H1 (cell line): ENCODE measurements around the gene PTGES2. TPM values are rescaled to one million over a fixed set of nuclear protein-coding genes. Genes with fewer than 3 reads are reported as not detected.
A peak's percentile ranks its signal among the peaks of the same experiment; 100 is the strongest.

Experiments used
- CTCF ChIA-PET: fragments of 300-600 bp; sonication (Branson Sonifier 250); formaldehyde crosslinking; loops from one replicate; lab custom pipeline; 2021; ENCODE audit not compliant: partially characterized antibody; lab: Charles Lee
- POLR2A ChIA-PET: fragments of 300-600 bp; sonication (Branson Sonifier 250); formaldehyde crosslinking; loops from one replicate; lab custom pipeline; 2021; ENCODE audit warnings: inconsistent platforms; ENCODE audit not compliant: partially characterized antibody; lab: Charles Lee
- DNase-seq, 2 experiments: peaks; one replicate each; pipeline versions ENCODE4 v3.0.0 to v3.0.0-alpha.2; 2010 to 2022; ENCODE audit warnings: low spot score in 2 of 2, low read depth in 1 of 2, mixed read lengths in 1 of 2
- FAIRE-seq: peaks from 2 replicates; lab custom pipeline; 2011; peaks lifted over from hg19 to GRCh38; lab: Jason Lieb, UNC
- H2AFZ ChIP-seq: 2 replicates; pipeline ENCODE4 v1.8.1; 2012; ENCODE audit warnings: low read length, inconsistent platforms
- H2AK5ac ChIP-seq: 2 replicates; pipeline ENCODE4 v1.6.1; 2013; ENCODE audit warnings: low read depth, low read length
- H2BK120ac ChIP-seq: replicated peaks from 2 replicates; pipeline ENCODE3; 2013; ENCODE audit warnings: low read depth, low read length, inconsistent platforms
- H2BK12ac ChIP-seq: 2 replicates; pipeline ENCODE4 v1.6.1; 2013; ENCODE audit warnings: low read depth, low read length
- H2BK15ac ChIP-seq: 2 replicates; pipeline ENCODE4 v1.6.1; 2013; ENCODE audit warnings: low read length
- H2BK20ac ChIP-seq: 2 replicates; pipeline ENCODE4 v1.6.1; 2013; ENCODE audit warnings: low read length
- H2BK5ac ChIP-seq: 2 replicates; pipeline ENCODE4 v1.6.1; 2013; ENCODE audit warnings: low read depth, low read length
- H3K14ac ChIP-seq: 2 replicates; pipeline ENCODE4 v1.6.1; 2013; ENCODE audit warnings: inconsistent platforms; ENCODE audit not compliant: insufficient read length
- H3K18ac ChIP-seq: 2 replicates; pipeline ENCODE4 v1.6.1; 2013; ENCODE audit warnings: low read length; ENCODE audit errors: extremely low read depth
- H3K23ac ChIP-seq: 2 replicates; pipeline ENCODE4 v1.6.1; 2013; ENCODE audit warnings: inconsistent platforms; ENCODE audit not compliant: insufficient read length
- H3K23me2 ChIP-seq: 2 replicates; pipeline ENCODE4 v1.6.1; 2013; ENCODE audit warnings: low read depth, low read length
- H3K27ac ChIP-seq: 2 replicates; pipeline ENCODE4 v1.6.1; 2011; ENCODE audit warnings: low read depth, low read length, inconsistent platforms
- H3K27me3 ChIP-seq, 4 experiments: replicated peaks in 1 of 4; 1 replicate in 1 of 4; 2 replicates in 3 of 4; pipeline versions ENCODE4 v1.6.1 to v1.8.1; 2011 to 2013; ENCODE audit warnings: low read length in 3 of 4, mild to moderate bottlenecking in 3 of 4, inconsistent platforms in 2 of 4, mixed read lengths in 2 of 4, moderate library complexity in 1 of 4; ENCODE audit not compliant: control insufficient read depth in 3 of 4, insufficient read depth in 3 of 4; ENCODE audit errors: extremely low read depth in 1 of 4
- H3K36me3 ChIP-seq, 4 experiments: 2 replicates each; pipeline versions ENCODE4 v1.6.1 to v1.8.1; 2011 to 2013; ENCODE audit warnings: mild to moderate bottlenecking in 4 of 4, low read length in 3 of 4, moderate library complexity in 2 of 4, control low read depth in 1 of 4, inconsistent platforms in 1 of 4; ENCODE audit not compliant: insufficient read depth in 4 of 4, control insufficient read depth in 2 of 4
- H3K4ac ChIP-seq: replicated peaks from 2 replicates; pipeline ENCODE3; 2013; ENCODE audit warnings: low read length, low read depth, mixed read lengths, inconsistent platforms; ENCODE audit not compliant: insufficient read length
- H3K4me1 ChIP-seq, 4 experiments: replicated peaks in 1 of 4; 1 replicate in 1 of 4; 2 replicates in 3 of 4; pipeline versions ENCODE4 v1.6.1 to v1.8.1; 2011 to 2013; ENCODE audit warnings: low read length in 3 of 4, inconsistent platforms in 2 of 4, mixed read lengths in 1 of 4; ENCODE audit not compliant: insufficient read depth in 4 of 4, control insufficient read depth in 3 of 4
- H3K4me2 ChIP-seq, 2 experiments: 2 replicates each; pipeline versions ENCODE4 v1.6.1 to v1.8.1; 2011 to 2013; ENCODE audit warnings: low read depth in 2 of 2, low read length in 2 of 2, control low read depth in 1 of 2, inconsistent platforms in 1 of 2, mild to moderate bottlenecking in 1 of 2; ENCODE audit not compliant: insufficient read depth in 1 of 2
- H3K4me3 ChIP-seq, 4 experiments: fragments of 200-600, 300-600 bp in 1 of 4; sonication (generic), shearing (Covaris generic), sonication (Bioruptor Twin) in 1 of 4; 2 replicates each; pipeline versions ENCODE4 v1.5.1 to v1.8.1; 2011 to 2016; ENCODE audit warnings: low read length in 4 of 4, low read depth in 3 of 4, control low read depth in 2 of 4, inconsistent platforms in 2 of 4, mild to moderate bottlenecking in 2 of 4, mixed read lengths in 1 of 4, moderate library complexity in 1 of 4; ENCODE audit not compliant: insufficient read depth in 2 of 4; ENCODE audit errors: extremely low read depth in 1 of 4
- H3K56ac ChIP-seq: replicated peaks from 2 replicates; pipeline ENCODE3; 2013; ENCODE audit warnings: low read depth, mild to moderate bottlenecking, mixed read lengths, low read length, inconsistent platforms; ENCODE audit not compliant: insufficient read length
- H3K79me1 ChIP-seq: 2 replicates; pipeline ENCODE4 v1.6.1; 2013; ENCODE audit warnings: low read depth, low read length, control low read depth
- H3K79me2 ChIP-seq, 2 experiments: 2 replicates each; pipeline versions ENCODE4 v1.6.1 to v1.8.1; 2012 to 2013; ENCODE audit warnings: low read length in 2 of 2, mild to moderate bottlenecking in 2 of 2, inconsistent platforms in 1 of 2; ENCODE audit not compliant: insufficient read depth in 2 of 2, control insufficient read depth in 1 of 2
- H3K9ac ChIP-seq, 4 experiments: replicated peaks in 1 of 4; 1 replicate in 1 of 4; 2 replicates in 3 of 4; pipeline versions ENCODE4 v1.6.1 to v1.8.1; 2011 to 2013; ENCODE audit warnings: low read depth in 3 of 4, low read length in 3 of 4, control low read depth in 2 of 4, mild to moderate bottlenecking in 2 of 4, moderate library complexity in 2 of 4, inconsistent platforms in 1 of 4; ENCODE audit errors: extremely low read depth in 1 of 4
- H3K9me3 ChIP-seq, 2 experiments: 2 replicates each; pipeline versions ENCODE4 v1.6.1 to v1.8.1; 2012 to 2013; ENCODE audit warnings: mild to moderate bottlenecking in 2 of 2, moderate library complexity in 2 of 2, control low read depth in 1 of 2, inconsistent platforms in 1 of 2, low read depth in 1 of 2, low read length in 1 of 2, mixed read lengths in 1 of 2; ENCODE audit not compliant: insufficient read depth in 2 of 2
- H4K20me1 ChIP-seq, 2 experiments: replicated peaks in 1 of 2; 2 replicates each; pipeline versions ENCODE3 to v1.8.1; 2011 to 2013; ENCODE audit warnings: inconsistent platforms in 2 of 2, low read length in 2 of 2, mild to moderate bottlenecking in 1 of 2; ENCODE audit not compliant: insufficient read depth in 2 of 2, control insufficient read depth in 1 of 2
- H4K5ac ChIP-seq: 2 replicates; pipeline ENCODE4 v1.6.1; 2013; ENCODE audit warnings: low read length, low read depth, mixed read lengths, inconsistent platforms; ENCODE audit not compliant: insufficient read length
- H4K8ac ChIP-seq: 2 replicates; pipeline ENCODE4 v1.8.0; 2013; ENCODE audit warnings: mild to moderate bottlenecking, moderate library complexity, low read length, inconsistent platforms; ENCODE audit not compliant: insufficient read depth; ENCODE audit errors: extremely low read depth
- H4K91ac ChIP-seq: replicated peaks from 2 replicates; pipeline ENCODE3; 2013; ENCODE audit warnings: low read length, mixed read lengths, inconsistent platforms; ENCODE audit not compliant: insufficient read length
- CBX5 ChIP-seq: fragments of 300-800, 300-1000 bp; sonication (generic); IDR thresholded peaks from 2 replicates; pipeline ENCODE4 v1.7.1; 2016; ENCODE audit warnings: antibody characterized with exemption, low read length, low read depth
- EGR1 ChIP-seq: IDR thresholded peaks from 2 replicates; pipeline ENCODE4 v1.6.1; 2011; ENCODE audit warnings: low read depth, low read length, borderline replicate concordance
- GTF2F1 ChIP-seq: IDR thresholded peaks from 2 replicates; pipeline ENCODE4 v1.6.1; 2012; ENCODE audit warnings: low read depth, low read length, improper control_type of control experiment, borderline replicate concordance
- HDAC6 ChIP-seq: IDR thresholded peaks from one replicate; pipeline ENCODE4 v1.7.1; 2012; ENCODE audit warnings: low read depth, mild to moderate bottlenecking, inconsistent platforms, low read length, moderate library complexity
- JUND ChIP-seq: IDR thresholded peaks from 2 replicates; pipeline ENCODE4 v1.6.1; 2011; ENCODE audit warnings: mild to moderate bottlenecking, improper control_type of control experiment, low read length
- MAFK ChIP-seq: IDR thresholded peaks from 2 replicates; pipeline ENCODE4 v1.6.1; 2012; ENCODE audit warnings: low read depth, mild to moderate bottlenecking, improper control_type of control experiment, low read length
- RFX5 ChIP-seq: IDR thresholded peaks from 2 replicates; pipeline ENCODE4 v1.6.1; 2011; ENCODE audit warnings: low read depth, low read length, improper control_type of control experiment, borderline replicate concordance
- RXRA ChIP-seq: IDR thresholded peaks from 2 replicates; pipeline ENCODE4 v1.6.1; 2011; ENCODE audit warnings: low read depth, mild to moderate bottlenecking, low read length, moderate library complexity; ENCODE audit not compliant: insufficient read depth
- SAP30 ChIP-seq: fragments of 300-600 bp; sonication (generic); IDR thresholded peaks from 2 replicates; pipeline ENCODE4 v1.7.1; 2012; ENCODE audit warnings: low read length, moderate library complexity, mild to moderate bottlenecking, inconsistent platforms; ENCODE audit not compliant: insufficient read depth, insufficient replicate concordance
- TEAD4 ChIP-seq: IDR thresholded peaks from 2 replicates; pipeline ENCODE4 v1.6.1; 2012; ENCODE audit warnings: low read depth, low read length, inconsistent platforms, mixed read lengths
- USF2 ChIP-seq: IDR thresholded peaks from 2 replicates; pipeline ENCODE4 v1.6.1; 2011; ENCODE audit warnings: low read length, improper control_type of control experiment
- WGBS, 2 experiments: shearing (Covaris generic) in 1 of 2; methylation state at CpG; one replicate each; pipeline versions ENCODE4 v1.1.6 to v1.1.7; 2013 to 2015; ENCODE audit warnings: low lambda C conversion rate in 2 of 2, mixed read lengths in 2 of 2, inconsistent platforms in 1 of 2, low coverage in 1 of 2, missing lambda C conversion rate in 1 of 2; ENCODE audit not compliant: insufficient replicate concordance in 2 of 2, insufficient coverage in 1 of 2, insufficient read length in 1 of 2; ENCODE audit errors: extremely low coverage in 1 of 2, missing lambda C conversion rate in 1 of 2; 5-methylcytosine and 5-hydroxymethylcytosine counted together
- polyA plus RNA-seq, 7 experiments: library from polyadenylated mRNA; depleted of rRNA in 3 of 7; stranded (reverse) in 5 of 7; unstranded in 2 of 7; fragments of >200 nt in 5 of 7; fragments of 200-250 nt in 2 of 7; gene quantifications; 1 replicate in 5 of 7; 2 replicates in 1 of 7; 4 replicates in 1 of 7; pipeline versions ENCODE4 v1.2.1 to v1.2.3, GENCODE V29; 2011 to 2013; ENCODE audit warnings: missing spikeins in 2 of 7, mixed read lengths in 2 of 7
- total RNA-seq: library from RNA; stranded (reverse); fragmentation: NEBNext Ultra II Directional; extraction: Animal tissue kit (Norgen Biotek cat#: 25700); gene quantifications from 2 replicates; pipeline ENCODE4 v1.2.1, GENCODE V29; 2021

PTGES2 gene
- total and polyA plus RNA-seq, 2 of the 8 experiments (the other 6 are each of a cell fraction or from before 2014, with no cell fraction given) = 80.7 to 81.2 TPM

GRCh38 chr9:128109050-128109709, 18.3 kb downstream of the PTGES2 start:
- Histone ChIP-seq H3K27ac (no peak overlapping the region), H2BK5ac (no peak overlapping the region; the same call in 1 of the 2 replicates), H2BK20ac (no peak overlapping the region), H3K79me1 (no peaks in the 10 kb centered on the region; the same call in 1 of the 2 replicates), H4K91ac (no peak overlapping the region), H3K4me2 (no peak overlapping the region), H3K36me3 (peaks cover 10 to 32% (median 32%) of the 10 kb centered on the region in 4 experiments), H3K79me2 (no peaks in the 10 kb centered on the region), H3K23me2 (no peaks in the 10 kb centered on the region), H4K5ac (no peak overlapping the region), H4K8ac (no peak overlapping the region), H3K14ac (no peak overlapping the region), H2AFZ (no peak overlapping the region), H3K27me3 (no peaks in the 10 kb centered on the region), H3K4me1 (no peaks in the 10 kb centered on the region), H3K9ac (no peak overlapping the region), H4K20me1 (peaks cover 3 to 6% of the 10 kb centered on the region in 2 experiments), H2BK120ac (no peak overlapping the region), H3K4me3 (no peak overlapping the region), H2AK5ac (no peak overlapping the region), H2BK12ac (peak overlapping the region; percentile 60; the same call in 1 of the 2 replicates), H2BK15ac (no peak overlapping the region), H3K4ac (no peak overlapping the region), H3K23ac (no peak overlapping the region), H3K56ac (no peak overlapping the region), H3K18ac (no peak overlapping the region), H3K9me3 (no peaks in the 10 kb centered on the region)
- no peak for FAIRE-seq
- ChIA-PET CTCF (interaction anchor here (0.8 to 2.8 kb wide), 7 partner anchors 8 to 284 kb away, joined by 3 to 22 read pairs (median 4); no protein-coding TSS in a partner anchor), POLR2A (interaction anchor here (0.7 to 5.7 kb wide), 3 partner anchors 10 to 284 kb away, joined by 3 to 47 read pairs (median 5); no protein-coding TSS in a partner anchor)
- DNase-seq = no peak
- WGBS, 2 experiments = 88% methylated on average over 13 of the region's 20 CpGs; no CpG with 5 or more reads in 1 of the 2 experiments
- TF ChIP-seq USF2 (no peak), SAP30 (no peak), CBX5 (no peak), JUND (no peak), EGR1 (no peak), RFX5 (no peak), GTF2F1 (no peak), MAFK (no peak), TEAD4 (no peak), HDAC6 (no peak), RXRA (no peak)
